Inferior parietal cortex (tissue), 1 donor: Measurements from ENCODE around the gene KDM2B.

ENCODE experiments used
- DNase-seq: peaks from one replicate; pipeline ENCODE4 v3.0.0-alpha.2; 2016; ENCODE audit errors: extremely low spot score

Gene KDM2B

DNA sequence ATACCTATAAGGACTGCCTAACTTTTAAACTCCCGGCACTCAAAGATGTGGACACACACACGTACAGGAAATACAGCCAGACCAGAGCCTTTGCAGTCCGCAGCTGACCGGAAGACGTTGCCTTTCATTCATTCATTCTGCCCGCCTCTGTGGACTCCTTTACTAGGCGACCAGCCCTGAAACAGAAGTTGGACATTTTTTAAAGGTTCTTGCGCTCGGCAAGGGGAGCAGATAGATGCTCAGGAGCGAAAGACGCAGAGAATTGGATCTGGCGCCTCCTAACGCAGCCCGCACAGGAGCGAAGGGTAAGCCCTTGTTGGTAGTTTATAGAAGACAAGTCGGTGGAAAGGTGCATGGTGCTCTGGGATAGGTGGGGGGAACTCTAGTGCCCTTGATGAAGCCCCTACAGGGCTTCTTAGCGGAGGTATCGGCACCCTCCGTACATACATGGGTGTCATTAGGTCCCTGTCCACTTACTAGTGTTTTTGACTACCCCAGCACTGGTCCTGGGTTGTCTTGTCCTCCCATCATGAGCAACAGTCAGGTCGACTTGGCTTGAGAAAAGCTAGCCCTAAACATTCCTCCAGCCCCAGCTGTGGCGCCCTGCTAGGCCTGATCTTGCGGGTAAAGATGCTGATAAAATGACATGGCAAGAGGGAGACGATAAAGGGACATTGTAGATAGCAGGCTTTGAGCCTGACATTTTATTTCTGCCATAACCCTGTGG is at the start of gene KDM2B:
Gene KDM2B, minus strand, starts transcription at position 65 of the 727 bp plus-strand sequence. CDS start 112 bp downstream, outside the sequence.
- DNase-seq: peak; percentile 70

DNA sequence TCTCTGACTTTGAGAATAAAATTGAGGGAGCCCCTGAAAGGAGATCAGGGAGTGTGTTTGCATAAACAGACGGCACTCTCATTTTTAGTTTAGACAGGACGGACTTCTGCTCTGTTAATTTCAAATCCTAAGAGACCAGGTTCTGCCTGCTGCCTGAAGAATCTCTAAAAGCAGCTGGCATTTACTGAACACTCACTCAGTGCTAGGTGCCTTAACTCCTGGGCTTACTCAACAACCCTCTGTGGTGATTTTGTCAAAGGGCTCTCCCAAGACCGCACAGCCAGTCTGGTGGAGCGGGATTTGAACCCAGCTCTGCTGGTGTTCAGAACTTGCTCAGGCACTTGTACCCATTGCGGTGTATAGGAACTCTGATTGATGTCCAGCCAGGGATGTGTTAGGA is 47.7 kb upstream of the KDM2B start:
- no peak for DNase-seq

DNA sequence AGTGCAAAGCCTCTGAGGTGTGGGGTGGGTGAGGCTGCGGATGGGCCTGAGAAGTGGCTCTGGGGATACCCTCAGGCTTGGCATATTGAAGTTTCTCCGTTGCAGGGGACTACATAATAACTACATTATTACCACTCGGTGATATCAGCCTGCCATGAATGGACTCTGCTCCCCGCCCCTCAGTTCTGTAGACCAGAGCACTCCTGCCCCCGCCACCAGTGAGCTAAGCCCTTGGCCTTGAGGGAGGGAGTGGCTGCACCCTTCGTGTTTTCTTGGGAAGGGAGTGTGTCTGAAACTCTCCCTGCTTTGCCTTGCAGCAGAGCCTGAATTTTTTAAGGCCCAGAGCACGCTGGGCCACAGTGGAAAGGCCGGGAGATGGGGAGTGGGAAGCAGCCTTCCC is 47.2 kb upstream of the KDM2B start:
- DNase-seq: no peak

DNA sequence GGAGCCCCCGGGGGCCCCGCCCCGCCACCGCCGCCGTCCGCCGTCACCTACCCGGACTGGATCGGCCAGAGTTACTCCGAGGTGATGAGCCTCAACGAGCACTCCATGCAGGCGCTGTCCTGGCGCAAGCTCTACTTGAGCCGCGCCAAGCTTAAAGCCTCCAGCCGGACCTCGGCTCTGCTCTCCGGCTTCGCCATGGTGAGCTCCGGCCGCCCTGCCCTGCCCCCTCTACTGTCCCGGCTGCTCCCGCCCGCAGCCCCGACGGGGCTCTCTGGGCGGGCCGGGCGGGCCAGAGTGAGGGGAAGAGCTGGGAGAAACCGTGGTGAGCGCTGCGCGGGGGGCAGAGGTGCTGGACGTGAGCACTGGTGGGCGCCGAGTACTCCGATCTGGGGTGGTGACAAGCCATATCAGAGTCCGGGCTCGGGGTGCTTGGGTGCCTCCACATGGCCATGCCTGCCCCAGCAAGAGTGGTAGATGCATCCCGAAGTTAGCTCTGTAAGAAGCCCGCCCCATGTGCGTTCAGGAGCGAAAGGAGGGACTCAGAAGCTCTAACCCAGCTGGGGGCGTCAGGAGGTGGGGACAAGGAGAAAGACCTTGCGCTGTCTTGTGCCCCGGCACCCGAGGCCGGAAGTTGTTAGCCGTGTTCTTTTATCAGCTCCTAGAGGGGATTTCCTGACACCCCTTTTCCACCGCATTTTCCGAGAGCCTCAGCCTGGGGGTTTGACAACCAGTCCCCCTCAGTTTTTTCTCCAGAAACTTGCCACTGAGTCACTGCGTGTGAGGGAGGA is 46.2 kb upstream of the KDM2B start:
- DNase-seq: peak; percentile 19

DNA sequence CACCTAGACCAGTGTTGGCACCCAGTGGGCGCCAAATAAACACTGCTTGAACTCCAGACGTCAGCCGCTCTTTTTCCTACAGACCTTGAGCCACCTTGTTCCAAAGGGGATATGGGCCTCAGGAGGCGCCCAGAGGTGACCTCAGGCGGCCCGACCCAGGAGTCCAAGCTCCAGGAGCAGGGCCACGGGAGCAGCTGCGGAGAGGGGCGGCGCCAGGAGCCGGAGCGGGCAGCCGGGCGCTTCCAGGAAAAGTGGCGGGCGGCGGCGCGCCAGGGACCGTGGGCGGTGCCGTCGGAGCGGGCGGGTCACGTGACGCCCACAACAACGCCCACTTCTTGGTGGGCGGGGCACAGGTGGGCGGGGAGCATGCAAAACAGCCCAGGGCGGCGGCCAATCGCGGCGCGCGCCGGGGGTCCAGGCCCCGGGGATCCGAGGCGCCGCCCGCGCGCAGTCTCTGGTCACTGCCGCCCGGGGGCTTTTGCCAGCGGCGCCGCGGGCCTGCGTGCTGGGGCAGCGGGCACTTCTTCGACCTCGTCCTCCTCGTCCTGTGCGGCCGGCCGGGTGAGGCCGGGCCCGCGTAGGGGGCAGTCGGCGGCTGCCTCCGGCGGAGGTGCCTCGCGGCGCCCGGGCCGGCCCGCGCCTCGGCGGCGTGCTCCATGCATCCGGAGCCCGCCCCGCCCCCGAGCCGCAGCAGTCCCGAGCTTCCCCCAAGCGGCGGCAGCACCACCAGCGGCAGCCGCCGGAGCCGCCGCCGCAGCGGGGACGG is 45.4 kb upstream of the KDM2B start, which contains the start of gene ORAI1:
Gene ORAI1, plus strand, starts transcription at position 444 of the 766 bp plus-strand sequence.
- DNase-seq: peak; percentile 86

DNA sequence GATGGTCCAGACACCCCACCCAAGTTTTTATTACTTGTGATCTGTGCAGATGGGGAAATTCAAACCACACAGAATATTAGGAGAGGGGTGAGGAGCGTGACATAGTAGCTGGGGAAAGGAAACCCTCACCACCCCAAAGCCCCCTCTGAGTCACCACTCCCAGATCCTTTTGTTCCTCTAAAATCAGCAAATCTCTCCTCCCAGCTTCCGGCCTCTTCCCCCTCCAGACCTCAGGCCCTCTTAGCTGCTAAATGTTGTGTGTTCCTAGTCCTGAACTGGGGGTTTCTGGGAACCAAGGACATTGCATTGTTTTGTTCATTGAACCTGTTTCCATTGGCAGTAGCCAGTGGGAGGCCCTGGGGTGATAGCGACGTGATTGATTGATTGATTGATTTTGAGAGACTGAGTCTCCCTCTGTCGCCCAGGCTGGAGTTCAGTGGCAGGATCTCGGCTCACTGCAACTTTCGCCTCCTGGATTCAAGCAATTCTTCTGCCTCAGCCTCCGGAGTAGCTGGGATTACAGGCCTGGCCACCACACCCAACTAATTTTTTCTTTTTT is 39.6 kb upstream of the KDM2B start:
- DNase-seq: no peak

DNA sequence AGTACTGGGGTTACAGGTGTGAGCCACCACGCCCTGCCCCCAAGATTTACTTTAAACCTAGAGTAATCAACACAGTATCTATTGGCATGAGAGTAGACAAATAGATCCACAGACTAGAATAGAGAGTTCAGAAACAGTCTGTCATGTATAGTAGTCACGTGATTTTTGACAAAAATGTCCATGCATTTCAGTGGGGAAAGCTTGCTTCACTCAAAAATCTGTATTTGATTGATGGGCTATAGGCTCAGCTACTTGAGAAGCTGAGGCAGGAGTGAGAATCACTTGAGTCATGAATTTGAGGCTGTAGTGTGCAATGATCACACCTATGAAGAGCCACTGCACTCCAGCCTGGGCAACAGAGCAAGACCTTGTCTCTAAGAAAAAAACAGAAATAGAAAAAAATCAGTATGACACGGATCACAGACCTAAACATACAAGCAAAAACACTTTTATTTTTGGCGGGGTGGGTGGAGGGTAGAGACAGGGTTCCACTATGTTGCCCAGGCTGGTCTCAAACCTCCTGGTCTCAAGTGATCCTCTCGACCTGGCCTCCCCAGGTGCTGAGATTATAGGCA is 37.9 kb upstream of the KDM2B start:
- no peak for DNase-seq

DNA sequence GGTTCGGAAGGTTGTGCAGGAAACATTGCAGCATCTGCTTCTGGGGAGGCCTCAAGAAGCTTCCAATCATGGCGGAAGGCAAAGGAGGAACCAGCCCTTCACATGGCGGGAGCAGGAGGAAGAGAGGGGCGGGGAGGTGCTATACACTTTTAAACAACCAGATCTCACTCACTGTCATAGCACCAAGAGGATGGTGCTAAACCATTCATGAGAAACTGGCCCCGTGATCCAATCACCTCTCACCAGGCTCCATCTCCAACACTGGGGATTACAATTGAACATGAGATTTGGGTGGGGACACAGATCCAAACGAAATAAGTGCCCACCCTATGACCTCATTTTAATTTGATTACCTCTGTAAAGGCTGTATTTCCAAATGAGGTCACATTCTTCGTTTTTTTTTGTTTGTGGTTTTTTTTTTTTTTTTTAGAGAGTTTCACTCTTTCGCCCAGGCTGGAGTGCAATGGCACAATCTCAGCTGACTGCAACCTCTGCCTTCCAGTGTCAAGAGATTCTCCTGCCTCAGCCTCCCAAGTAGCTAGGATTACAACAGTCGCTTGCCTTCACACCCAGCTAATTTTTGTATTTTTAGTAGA is 34.1 kb upstream of the KDM2B start:
- no peak for DNase-seq

DNA sequence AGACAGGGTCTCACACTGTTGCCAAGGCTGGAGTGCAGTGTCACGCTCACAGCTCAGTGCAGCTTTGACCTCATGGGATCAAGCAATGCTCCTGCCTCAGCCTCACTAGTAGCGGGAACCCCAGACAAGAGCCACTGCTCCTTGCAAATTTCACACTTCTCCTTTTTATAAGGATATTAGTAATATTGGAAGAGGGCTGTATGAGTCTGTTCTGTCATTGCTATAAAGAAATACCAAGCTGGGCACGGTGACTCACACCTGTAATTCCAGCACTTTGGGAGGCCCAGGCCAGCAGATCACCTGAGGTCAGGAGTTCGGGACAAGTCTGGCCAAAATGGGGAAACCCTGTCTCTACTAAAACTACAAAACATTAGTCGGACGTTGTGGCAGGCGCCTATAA is 32.6 kb upstream of the KDM2B start:
- DNase-seq: no peak

DNA sequence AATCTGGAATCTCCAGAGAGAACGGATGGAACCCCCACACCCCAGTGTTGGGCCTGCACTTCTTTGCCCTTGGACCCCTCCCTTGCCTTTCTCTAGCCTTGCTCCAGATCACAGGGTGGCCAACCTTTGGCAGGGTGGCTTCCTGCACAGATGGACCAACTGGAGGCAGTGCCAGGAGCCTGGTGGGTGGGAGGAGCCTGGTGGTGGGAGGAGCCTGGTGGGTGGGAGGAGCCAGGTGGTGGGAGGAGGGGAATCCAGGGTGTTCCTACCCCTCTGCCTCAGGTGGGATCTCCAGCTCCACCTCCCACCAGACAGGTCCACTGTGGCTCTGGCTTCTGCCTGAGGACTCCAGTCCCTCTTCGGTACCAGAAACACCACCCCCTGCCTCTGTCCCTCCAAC is 30.5 kb upstream of the KDM2B start:
- no peak for DNase-seq

DNA sequence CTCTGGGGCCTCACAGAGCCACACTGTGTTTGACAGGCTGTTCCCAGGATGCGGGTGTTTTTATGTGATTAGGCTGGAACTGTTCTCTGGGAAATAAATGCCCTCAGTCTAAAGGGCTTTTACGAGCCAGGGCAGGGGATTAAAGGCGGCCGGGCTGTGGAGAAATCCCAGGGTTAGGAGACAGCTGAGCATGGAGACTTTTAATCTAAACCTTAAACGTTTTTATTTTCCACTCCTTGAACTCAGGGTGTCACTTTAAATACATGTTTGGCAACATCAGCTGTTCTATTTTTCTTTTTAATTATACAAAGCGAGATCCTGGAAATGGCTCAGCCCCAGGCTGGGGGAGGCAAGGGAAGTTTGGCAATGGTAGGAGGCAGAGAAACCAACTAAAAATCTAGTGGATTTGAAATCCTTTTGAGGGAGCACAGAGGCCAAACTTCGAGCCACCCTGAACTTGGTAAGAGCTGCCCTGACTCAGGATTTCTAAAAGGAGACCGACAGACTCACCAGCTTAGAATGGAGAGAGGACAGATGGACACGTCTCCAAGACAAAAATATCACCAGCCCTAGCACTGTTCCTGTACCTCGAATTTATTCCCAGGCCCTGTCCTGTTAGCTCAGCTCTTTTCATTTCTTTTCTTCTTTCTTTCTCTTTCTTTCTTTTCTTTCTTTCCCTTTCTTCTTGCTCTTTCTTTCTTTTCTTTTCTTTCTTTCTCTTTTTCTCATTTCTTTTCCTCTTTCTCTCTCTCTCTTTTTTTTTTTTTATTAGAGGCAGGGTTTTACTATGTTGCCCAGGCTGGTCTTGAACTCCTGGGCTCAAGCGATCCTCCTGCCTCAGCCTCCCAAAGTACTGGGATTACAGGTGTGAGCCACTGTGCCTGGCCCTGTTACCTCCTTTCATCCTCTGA is 29.7 kb upstream of the KDM2B start:
- no peak for DNase-seq

DNA sequence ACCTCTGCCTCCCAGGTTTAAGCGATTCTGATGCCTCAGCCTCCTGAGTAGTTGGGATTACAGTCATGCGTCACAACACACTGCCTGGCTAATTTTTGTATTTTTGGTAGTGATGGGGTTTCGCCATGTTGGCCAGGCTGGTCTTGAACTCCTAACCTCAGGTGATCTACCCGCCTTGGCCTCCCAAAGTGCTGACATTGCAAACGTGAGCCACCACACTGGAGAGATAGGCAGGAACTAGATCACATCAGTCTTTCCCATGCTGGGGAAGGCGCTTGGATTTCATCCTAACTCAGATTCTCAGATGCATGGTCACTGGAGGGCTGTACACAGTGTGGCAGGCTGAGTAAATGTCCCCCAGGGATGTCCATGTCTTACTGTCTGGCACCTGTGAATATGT is 27.5 kb upstream of the KDM2B start:
- DNase-seq: no peak

DNA sequence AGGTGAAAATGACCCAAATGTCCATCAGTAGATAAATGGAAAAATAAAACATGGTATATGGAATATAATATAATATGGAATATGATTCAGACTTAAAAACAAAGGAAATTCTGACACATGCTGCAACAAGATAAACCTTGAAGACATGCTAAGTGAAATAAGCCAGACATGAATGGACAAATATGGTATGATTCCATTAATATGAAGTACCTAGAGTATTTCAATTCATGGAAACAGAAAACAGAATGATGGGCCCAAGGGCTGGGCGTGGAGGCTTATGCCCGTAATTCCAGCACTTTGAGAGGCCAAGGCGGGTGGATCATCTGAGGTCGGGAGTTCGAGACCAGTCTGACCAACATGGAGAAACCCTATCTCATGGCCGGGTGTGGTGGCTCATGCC is 22.8 kb upstream of the KDM2B start:
- no peak for DNase-seq

DNA sequence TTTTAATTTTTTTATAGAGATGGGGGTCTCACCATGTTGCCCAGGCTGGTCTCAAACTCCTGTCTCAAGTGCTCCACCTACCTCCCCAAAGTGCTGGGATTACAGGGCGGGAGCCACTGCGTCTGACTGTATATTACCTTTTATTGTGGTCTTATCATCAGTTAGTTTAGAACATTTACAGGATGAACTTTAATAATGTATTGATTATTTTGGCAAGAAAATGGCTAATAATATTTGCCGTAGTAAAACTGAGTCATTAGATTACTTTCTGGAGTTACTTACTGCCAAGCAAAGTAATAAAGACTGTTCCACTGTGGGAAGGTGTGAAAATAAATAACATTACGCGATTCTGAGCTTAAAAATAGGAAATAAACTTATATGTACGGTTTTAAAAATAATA is 21.9 kb upstream of the KDM2B start:
- DNase-seq: no peak

DNA sequence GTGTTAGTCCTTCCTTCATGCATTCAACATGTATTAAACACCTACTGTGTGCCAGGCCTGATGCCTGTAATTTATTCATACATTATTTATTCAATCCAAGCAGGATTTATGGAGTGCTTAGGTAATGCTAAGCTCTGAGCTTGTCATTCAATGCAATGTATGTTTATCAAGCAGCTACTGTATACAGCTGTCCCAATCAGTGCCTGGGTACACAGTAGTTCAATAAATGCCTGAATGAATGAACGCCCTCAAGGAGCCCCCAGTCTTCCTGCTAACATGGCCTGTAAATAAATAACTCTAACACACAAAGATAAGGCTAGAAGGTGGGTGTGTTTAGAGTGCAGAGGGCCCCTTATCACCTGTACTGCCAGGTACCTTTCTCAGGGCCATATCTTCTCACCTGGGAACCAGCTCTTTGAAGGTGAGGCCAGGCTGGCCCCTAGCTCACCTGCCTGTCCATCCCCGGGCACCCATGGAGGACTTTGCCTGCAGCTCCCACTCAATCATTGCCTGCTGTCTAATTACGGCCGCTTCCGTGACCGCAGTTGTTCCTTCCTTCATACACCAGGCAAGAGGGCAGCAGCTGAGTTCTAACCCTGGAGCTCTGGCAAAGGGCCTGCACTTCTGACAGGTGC is 20.0 kb upstream of the KDM2B start:
- no peak for DNase-seq

DNA sequence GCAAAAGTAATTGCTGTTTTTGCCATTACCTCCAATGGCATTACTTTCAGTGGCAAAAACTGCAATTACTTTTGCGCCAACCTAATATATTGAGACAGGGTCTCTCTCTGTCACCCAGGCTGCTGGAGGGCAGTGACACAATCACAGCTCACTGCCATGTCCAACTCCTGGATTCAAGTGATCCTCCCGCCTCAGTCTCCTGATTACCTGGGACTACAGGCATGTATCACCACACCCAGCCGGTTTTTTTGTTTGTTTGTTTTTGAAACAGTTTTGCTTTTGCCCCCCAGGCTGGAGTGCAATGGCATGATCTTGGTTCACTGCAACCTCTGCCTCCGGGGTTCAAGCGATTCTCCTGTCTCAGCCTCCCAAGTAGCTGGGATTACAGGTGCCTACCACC is 15.7 kb upstream of the KDM2B start:
- DNase-seq: no peak

DNA sequence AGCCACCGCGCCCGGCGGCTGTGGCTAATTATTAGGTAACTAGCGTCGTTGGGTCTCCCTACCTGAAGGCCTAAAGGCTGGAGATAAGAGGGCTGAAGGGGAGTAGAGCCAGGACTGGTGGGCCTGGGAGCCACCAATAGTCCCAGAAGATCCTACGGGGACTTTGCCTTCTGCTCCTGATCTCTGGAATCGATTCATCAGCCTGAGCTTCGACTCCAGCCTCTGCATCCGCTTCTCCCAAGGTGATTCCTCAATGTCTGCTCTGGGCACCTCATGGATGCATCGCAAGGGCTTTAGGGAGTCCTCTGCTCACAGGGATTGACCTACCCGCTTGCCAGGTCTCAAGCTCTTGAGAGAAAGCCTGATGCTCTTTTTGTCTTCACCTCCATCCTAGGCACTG is 14.7 kb upstream of the KDM2B start:
- no peak for DNase-seq

DNA sequence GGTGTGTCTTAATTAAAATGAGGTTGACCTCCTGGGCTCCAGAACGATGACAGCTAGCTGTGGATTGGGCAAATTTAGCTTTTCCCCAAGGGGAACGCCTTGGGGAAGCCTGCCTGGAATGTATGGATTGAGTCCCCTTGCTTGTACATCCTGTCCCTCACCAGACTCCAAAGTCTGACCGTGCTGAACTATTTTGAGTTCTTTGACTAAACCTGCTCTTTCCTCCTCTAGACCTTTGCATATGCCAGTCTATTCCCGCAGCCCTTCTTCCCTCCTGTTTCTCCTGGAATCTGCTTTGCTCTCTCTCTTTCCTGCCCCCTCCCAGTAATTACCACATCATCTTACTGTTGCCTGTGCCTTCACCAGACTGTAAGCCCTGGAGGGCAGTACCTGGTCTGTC is 11.5 kb upstream of the KDM2B start:
- DNase-seq: no peak

DNA sequence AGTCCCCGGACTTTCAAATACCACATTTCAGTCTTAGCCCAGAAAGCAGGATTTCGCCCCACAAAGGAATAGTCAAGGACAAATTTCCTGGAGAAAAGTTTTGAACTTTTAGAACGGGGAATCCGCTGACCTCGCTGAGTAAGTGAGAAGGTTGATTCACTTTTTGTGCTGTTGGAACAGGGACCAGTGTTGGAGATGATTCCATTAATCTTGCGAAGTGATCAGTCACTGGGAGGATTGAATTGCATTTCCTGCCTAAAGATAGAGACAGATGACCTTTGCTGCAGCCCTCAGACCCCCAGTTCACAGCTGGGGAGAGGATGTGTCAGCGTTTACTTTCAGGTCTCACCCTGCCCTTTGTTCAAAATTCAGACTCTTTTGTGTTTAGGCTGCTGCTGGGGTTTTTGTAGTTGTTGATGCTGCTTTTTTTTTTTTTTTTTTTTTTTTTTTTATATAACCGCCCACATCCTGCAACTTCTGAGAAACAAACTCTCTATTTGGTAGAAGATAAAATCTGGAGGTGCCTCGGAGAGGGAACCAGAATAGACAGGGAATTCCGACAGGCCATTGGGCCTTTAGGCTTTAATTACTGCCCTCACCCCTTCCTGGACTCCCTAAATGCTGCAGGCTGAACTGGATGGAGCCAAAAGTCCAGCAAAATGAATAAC is 9.8 kb upstream of the KDM2B start:
- no peak for DNase-seq
